MM.1S (cell line): ENCODE results near the gene CYP4F2.

Experiments
- DNase-seq: peaks from one replicate; pipeline ENCODE4 v3.0.0-alpha.2; 2015
- H2AFZ ChIP-seq: fragments of 300-600 bp; sonication (generic); 2 replicates; pipeline ENCODE4 v1.6.0; 2016; ENCODE audit warnings: antibody characterized with exemption, low read length
- H3F3A ChIP-seq: fragments of 300-600 bp; sonication (generic); 2 replicates; pipeline ENCODE4 v1.6.1; 2016; ENCODE audit warnings: mild to moderate bottlenecking, antibody characterized with exemption, low read length, moderate library complexity, mixed read lengths; ENCODE audit not compliant: insufficient read depth
- H3K27ac ChIP-seq: fragments of 300-600 bp; sonication (generic); 2 replicates; pipeline ENCODE4 v1.5.1; 2016; ENCODE audit warnings: mild to moderate bottlenecking, low read length
- H3K27me3 ChIP-seq: fragments of 300-600 bp; sonication (generic); replicated peaks from 2 replicates; pipeline ENCODE4 v1.6.0; 2016; ENCODE audit warnings: low read length; ENCODE audit not compliant: insufficient read depth
- H3K36me3 ChIP-seq: fragments of 300-600 bp; sonication (generic); replicated peaks from 2 replicates; pipeline ENCODE4 v1.6.1; 2016; ENCODE audit warnings: mild to moderate bottlenecking, low read length, mixed read lengths; ENCODE audit not compliant: insufficient read depth
- H3K4me1 ChIP-seq: fragments of 300-600 bp; sonication (generic); 2 replicates; pipeline ENCODE4 v1.6.1; 2016; ENCODE audit warnings: low read length, mixed read lengths
- H3K4me2 ChIP-seq: fragments of 300-600 bp; sonication (generic); 2 replicates; pipeline ENCODE4 v1.6.0; 2016; ENCODE audit warnings: low read depth, low read length
- H3K4me3 ChIP-seq: fragments of 300-600 bp; sonication (generic); 2 replicates; pipeline ENCODE4 v1.5.1; 2016; ENCODE audit warnings: low read length, mixed read lengths
- H3K79me2 ChIP-seq: fragments of 300-600 bp; sonication (generic); 2 replicates; pipeline ENCODE4 v1.6.1; 2016; ENCODE audit warnings: mixed run types, low read length, mixed read lengths
- H3K9ac ChIP-seq: fragments of 300-600 bp; sonication (generic); 2 replicates; pipeline ENCODE4 v1.6.1; 2016; ENCODE audit warnings: low read length, mixed read lengths
- H3K9me2 ChIP-seq: fragments of 300-600 bp; sonication (generic); replicated peaks from 2 replicates; pipeline ENCODE4 v1.6.1; 2016; ENCODE audit warnings: mild to moderate bottlenecking, low read length, mixed read lengths; ENCODE audit not compliant: insufficient read depth
- H3K9me3 ChIP-seq: fragments of 300-600 bp; sonication (generic); replicated peaks from 2 replicates; pipeline ENCODE4 v1.6.1; 2016; ENCODE audit warnings: mild to moderate bottlenecking, low read length, mixed read lengths; ENCODE audit not compliant: insufficient read depth
- H4K20me1 ChIP-seq: fragments of 300-600 bp; sonication (generic); 2 replicates; pipeline ENCODE4 v1.6.1; 2016; ENCODE audit warnings: mild to moderate bottlenecking, low read length, moderate library complexity, mixed read lengths; ENCODE audit not compliant: insufficient read depth
- EZH2 ChIP-seq: fragments of 300-600 bp; sonication (generic); optimal IDR thresholded peaks from 2 replicates; pipeline ENCODE3; 2017; ENCODE audit warnings: low read depth, mild to moderate bottlenecking, antibody characterized with exemption, low read length, mixed read lengths
- EZH2phosphoT487 ChIP-seq: fragments of 300-600 bp; sonication (generic); IDR thresholded peaks from 2 replicates; pipeline ENCODE4 v1.6.1; 2018; ENCODE audit warnings: antibody characterized with exemption, low read length
- TF ChIP-seq, protein P1 (sequence below): fragments of 300-600 bp; sonication (generic); IDR thresholded peaks from 2 replicates; pipeline ENCODE4 v1.5.1; 2016; ENCODE audit warnings: antibody characterized with exemption, low read length, mixed read lengths

CYP4F2 gene

DNA sequence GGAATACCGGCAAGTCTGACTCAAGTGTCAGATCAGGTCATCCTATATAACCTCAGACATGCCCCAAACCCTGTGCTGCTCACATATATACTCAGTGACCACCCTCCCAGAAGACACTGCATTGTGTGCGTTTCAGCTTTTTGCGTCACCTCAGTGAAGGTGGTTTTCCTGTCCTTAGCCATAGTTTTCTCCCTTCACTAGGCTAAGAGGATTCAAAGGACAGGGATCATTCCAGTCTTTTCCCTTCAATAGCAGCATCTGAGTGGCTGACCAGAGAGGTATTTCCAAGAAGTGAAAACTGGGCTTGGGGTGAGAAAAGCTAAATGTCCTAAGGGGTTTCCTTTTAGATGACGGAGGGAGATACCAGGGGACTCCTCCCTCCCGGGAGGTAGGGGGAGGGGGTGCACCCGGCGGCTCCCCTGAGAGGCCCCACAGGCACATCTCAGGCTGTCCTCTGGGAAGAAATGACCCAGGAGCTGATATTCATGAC is 69.7 kb downstream of the CYP4F2 start:
- H3K27me3 ChIP-seq = peaks cover 95% of the 10 kb centered on the region
- no peak for TF ChIP-seq EZH2
- TF ChIP-seq, protein P1, sequence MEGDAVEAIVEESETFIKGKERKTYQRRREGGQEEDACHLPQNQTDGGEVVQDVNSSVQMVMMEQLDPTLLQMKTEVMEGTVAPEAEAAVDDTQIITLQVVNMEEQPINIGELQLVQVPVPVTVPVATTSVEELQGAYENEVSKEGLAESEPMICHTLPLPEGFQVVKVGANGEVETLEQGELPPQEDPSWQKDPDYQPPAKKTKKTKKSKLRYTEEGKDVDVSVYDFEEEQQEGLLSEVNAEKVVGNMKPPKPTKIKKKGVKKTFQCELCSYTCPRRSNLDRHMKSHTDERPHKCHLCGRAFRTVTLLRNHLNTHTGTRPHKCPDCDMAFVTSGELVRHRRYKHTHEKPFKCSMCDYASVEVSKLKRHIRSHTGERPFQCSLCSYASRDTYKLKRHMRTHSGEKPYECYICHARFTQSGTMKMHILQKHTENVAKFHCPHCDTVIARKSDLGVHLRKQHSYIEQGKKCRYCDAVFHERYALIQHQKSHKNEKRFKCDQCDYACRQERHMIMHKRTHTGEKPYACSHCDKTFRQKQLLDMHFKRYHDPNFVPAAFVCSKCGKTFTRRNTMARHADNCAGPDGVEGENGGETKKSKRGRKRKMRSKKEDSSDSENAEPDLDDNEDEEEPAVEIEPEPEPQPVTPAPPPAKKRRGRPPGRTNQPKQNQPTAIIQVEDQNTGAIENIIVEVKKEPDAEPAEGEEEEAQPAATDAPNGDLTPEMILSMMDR = no peak
- no peak for TF ChIP-seq EZH2phosphoT487
- no peaks in the 10 kb centered on the region for H4K20me1 ChIP-seq
- H3K36me3 ChIP-seq = no peaks in the 10 kb centered on the region
- H3K9me3 ChIP-seq = no peaks in the 10 kb centered on the region
- H3K9me2 ChIP-seq = no peaks in the 10 kb centered on the region
- H3K4me1 ChIP-seq = no peaks in the 10 kb centered on the region
- H3K4me2 ChIP-seq = no peak overlapping the region
- H3K79me2 ChIP-seq = no peaks in the 10 kb centered on the region
- H3K9ac ChIP-seq = no peak overlapping the region
- no peak for DNase-seq
- H3K4me3 ChIP-seq = no peak overlapping the region
- H3K27ac ChIP-seq = no peak overlapping the region
- no peak overlapping the region for H2AFZ ChIP-seq
- no peaks in the 10 kb centered on the region for H3F3A ChIP-seq
